Naive thymus-derived CD4-positive, alpha-beta T cell (primary cell): ENCODE results near the gene MED15. TPM values are rescaled to one million over a fixed set of nuclear protein-coding genes. Genes with fewer than 3 reads are reported as not detected.
A peak's percentile ranks its signal among the peaks of the same experiment; 100 is the strongest.

Experiments
- ATAC-seq: fragments of 150-1000 bp; cut with Tn5 transposase; 2 replicates; pipeline ENCODE4 v1.10.0; 2021; ENCODE audit warnings: mild to moderate bottlenecking, moderate library complexity
- CTCF ChIA-PET: fragments of 350-600 bp; sonication (Branson Sonifier 250); formaldehyde crosslinking; loops from one replicate; lab custom pipeline; 2021; ENCODE audit warnings: antibody characterized with exemption; lab: Charles Lee
- POLR2A ChIA-PET: fragments of 350-600 bp; sonication (Branson Sonifier 250); formaldehyde crosslinking; loops from one replicate; lab custom pipeline; 2021; ENCODE audit warnings: antibody characterized with exemption, inconsistent platforms; lab: Charles Lee
- DNase-seq, 9 donors: peaks; one replicate each; pipeline versions ENCODE4 v3.0.0 to v3.0.0-alpha.2; 2020 to 2022; ENCODE audit warnings: mixed read lengths in 1 of 9
- H3K27ac ChIP-seq: one replicate; pipeline ENCODE4 v1.7.0; 2013; ENCODE audit warnings: mild to moderate bottlenecking, low read depth, low read length, moderate library complexity
- H3K27me3 ChIP-seq, 2 donors: one replicate each; pipeline ENCODE4 v1.7.0; 2013; ENCODE audit warnings: low read length in 2 of 2, mild to moderate bottlenecking in 2 of 2, moderate library complexity in 2 of 2; ENCODE audit not compliant: control insufficient read depth in 2 of 2, insufficient read depth in 2 of 2
- H3K36me3 ChIP-seq, 3 experiments: 1 replicate in 2 of 3; 2 replicates in 1 of 3; pipeline ENCODE4 v1.7.0; 2013; ENCODE audit warnings: low read length in 3 of 3, mild to moderate bottlenecking in 3 of 3, moderate library complexity in 1 of 3; ENCODE audit not compliant: insufficient read depth in 3 of 3, control insufficient read depth in 2 of 3
- H3K4me1 ChIP-seq, 2 donors: one replicate each; pipeline ENCODE4 v1.7.0; 2013; ENCODE audit warnings: low read length in 2 of 2, mild to moderate bottlenecking in 2 of 2, moderate library complexity in 1 of 2; ENCODE audit not compliant: control insufficient read depth in 2 of 2, insufficient read depth in 2 of 2
- H3K4me3 ChIP-seq: 2 replicates; pipeline ENCODE4 v1.7.0; 2013; ENCODE audit warnings: mild to moderate bottlenecking, low read length
- H3K9me3 ChIP-seq, 3 experiments: 1 replicate in 2 of 3; 2 replicates in 1 of 3; pipeline ENCODE4 v1.7.0; 2013; ENCODE audit warnings: low read length in 3 of 3; ENCODE audit not compliant: control insufficient read depth in 2 of 3
- H3K27ac Mint-ChIP-seq, 9 donors: one replicate each; pipeline ENCODE4 v1.8.0; 2020 to 2022; ENCODE audit warnings: mixed read lengths in 9 of 9, mild to moderate bottlenecking in 8 of 9, moderate library complexity in 5 of 9, inconsistent platforms in 2 of 9
- H3K27me3 Mint-ChIP-seq, 5 donors: one replicate each; pipeline ENCODE4 v1.8.0; 2021 to 2022; ENCODE audit warnings: mixed read lengths in 5 of 5, mild to moderate bottlenecking in 1 of 5
- H3K36me3 Mint-ChIP-seq, 5 donors: one replicate each; pipeline ENCODE4 v1.8.0; 2020 to 2022; ENCODE audit warnings: mixed read lengths in 5 of 5, mild to moderate bottlenecking in 3 of 5, inconsistent platforms in 1 of 5
- H3K4me1 Mint-ChIP-seq, 7 donors: one replicate each; pipeline ENCODE4 v1.8.0; 2020 to 2022; ENCODE audit warnings: mixed read lengths in 7 of 7, mild to moderate bottlenecking in 3 of 7, inconsistent platforms in 1 of 7
- H3K4me3 Mint-ChIP-seq, 10 donors: one replicate each; pipeline ENCODE4 v1.8.0; 2020 to 2022; ENCODE audit warnings: mild to moderate bottlenecking in 10 of 10, mixed read lengths in 10 of 10, moderate library complexity in 6 of 10, inconsistent platforms in 2 of 10
- H3K9me3 Mint-ChIP-seq, 11 donors: one replicate each; pipeline ENCODE4 v1.8.0; 2020 to 2022; ENCODE audit warnings: mixed read lengths in 11 of 11, mild to moderate bottlenecking in 4 of 11, inconsistent platforms in 1 of 11, moderate library complexity in 1 of 11
- intact Hi-C, 2 donors: fragments of 100-400 bp; cut with micrococcal nuclease; formaldehyde crosslinking; loops; one replicate each; pipeline ENCODE4 v1.15.1; 2023
- polyA plus RNA-seq, 2 donors: library from polyadenylated mRNA; unstranded; fragments of 300-500 nt; fragmentation: Illumina TruSeq; gene quantifications; one replicate each; pipeline ENCODE4 v1.2.3, GENCODE V29; 2021
- total RNA-seq, 6 experiments: library from RNA in 5 of 6; stranded (reverse) in 5 of 6; gene quantifications; 1 replicate in 5 of 6; 2 replicates in 1 of 6; pipeline ENCODE4 v1.2.3 and lab custom pipeline; 2021 to 2026

The MED15 gene
- total and polyA plus RNA-seq, 7 experiments from 2014 or later = 24.3 to 235 (median 192) TPM

- Histone ChIP-seq H3K27ac (no peak overlapping the region), H3K4me1 (peaks cover 5 to 10% of the 10 kb centered on the region in 2 donors), H3K27me3 (no peaks in the 10 kb centered on the region), H3K9me3 (no peaks in the 10 kb centered on the region), H3K4me3 (no peak overlapping the region), H3K36me3 (no peaks in the 10 kb centered on the region)
- Mint-ChIP-seq H3K27me3 (peaks cover 0 to 2% (median 0%) of the 10 kb centered on the region in 5 donors), H3K36me3 (no peaks in the 10 kb centered on the region), H3K4me1 (peaks cover 3 to 31% (median 17%) of the 10 kb centered on the region in 7 donors), H3K9me3 (no peaks in the 10 kb centered on the region), H3K27ac (peak overlapping the region in 2 of 9 donors; percentile 30 to 76), H3K4me3 (no peak overlapping the region)
- ChIA-PET CTCF (interaction anchor here (1.0 to 1.7 kb wide), 4 partner anchors 39 to 193 kb away, joined by 3 to 6 read pairs (median 3); no protein-coding TSS in a partner anchor), POLR2A (interaction anchor here (1.0 to 1.1 kb wide), 3 partner anchors 14 to 189 kb away, joined by 3 to 4 read pairs (median 3); no protein-coding TSS in a partner anchor)
- ATAC-seq = no peak
- DNase-seq = no peak
- intact Hi-C loops = loop anchor here (1.0 to 5.0 kb wide), 6 partner anchors 37 to 188 kb away; partner anchors contain the start of gene MED15 (in 1 of the 2)
Measured at GRCh38 chr22:20606784-20607128, 99.3 kb downstream of the MED15 start.

DNA sequence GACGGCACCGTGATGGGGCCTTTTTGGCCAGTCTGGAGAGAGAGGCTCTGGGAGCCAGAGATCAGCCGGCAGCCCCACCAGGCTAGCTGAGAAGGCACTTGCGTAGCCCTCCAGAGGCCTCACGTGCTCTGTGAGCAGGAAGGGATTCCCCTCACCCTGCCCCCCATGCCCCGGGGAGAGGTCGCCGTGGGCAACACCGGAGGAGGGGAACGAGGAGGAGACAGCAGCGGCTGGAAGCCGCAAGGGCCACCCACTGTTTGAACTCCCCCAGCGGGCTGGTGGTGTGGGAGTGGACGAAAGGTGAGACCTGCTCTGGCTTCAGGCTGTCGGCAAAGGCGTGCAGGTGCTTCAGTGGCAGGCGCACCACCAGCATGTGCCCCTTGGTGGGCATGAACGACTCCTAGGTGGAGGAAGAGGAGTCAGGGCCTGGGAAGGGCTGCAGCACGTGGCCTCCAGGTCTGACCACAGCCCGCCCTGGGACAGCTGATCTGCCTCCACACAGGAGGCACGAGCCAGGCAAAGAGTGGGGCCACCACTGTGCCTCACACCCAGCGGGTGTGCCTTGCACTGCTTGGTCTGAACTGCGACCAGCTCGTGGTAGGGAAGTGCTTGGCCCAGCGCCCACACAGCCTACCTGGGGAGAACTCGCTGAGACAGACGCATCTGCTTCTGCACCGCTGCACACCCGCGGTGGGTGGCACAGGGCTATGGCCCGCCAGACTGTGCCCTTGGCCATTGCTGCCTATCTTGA, 99.9 kb downstream of the MED15 start:
- ATAC-seq (no peak), DNase-seq (no peak)
- H3K27ac ChIP-seq = no peak overlapping the region
- Mint-ChIP-seq H3K36me3 (no peaks in the 10 kb centered on the region), H3K9me3 (no peaks in the 10 kb centered on the region), H3K27me3 (peaks cover 0 to 2% (median 0%) of the 10 kb centered on the region in 5 donors), H3K4me1 (peaks cover 3 to 33% (median 18%) of the 10 kb centered on the region in 7 donors), H3K4me3 (no peak overlapping the region), H3K27ac (no peak overlapping the region)
- ChIA-PET POLR2A (interaction anchor here (0.6 to 1.1 kb wide), 2 partner anchors 39 to 189 kb away, joined by 3 to 4 read pairs; no protein-coding TSS in a partner anchor), CTCF (interaction anchor here (0.9 to 1.7 kb wide), 2 partner anchors 40 to 73 kb away, joined by 3 to 6 read pairs; no protein-coding TSS in a partner anchor)
- intact Hi-C loops = loop anchor here (2.0 to 5.0 kb wide), 2 partner anchors 95 to 135 kb away; no protein-coding TSS in a partner anchor
- H3K36me3 ChIP-seq = no peaks in the 10 kb centered on the region
- no peaks in the 10 kb centered on the region for H3K27me3 ChIP-seq
- no peak overlapping the region for H3K4me3 ChIP-seq
- no peaks in the 10 kb centered on the region for H3K9me3 ChIP-seq
- peaks cover 5 to 10% of the 10 kb centered on the region in 2 donors for H3K4me1 ChIP-seq

DNA sequence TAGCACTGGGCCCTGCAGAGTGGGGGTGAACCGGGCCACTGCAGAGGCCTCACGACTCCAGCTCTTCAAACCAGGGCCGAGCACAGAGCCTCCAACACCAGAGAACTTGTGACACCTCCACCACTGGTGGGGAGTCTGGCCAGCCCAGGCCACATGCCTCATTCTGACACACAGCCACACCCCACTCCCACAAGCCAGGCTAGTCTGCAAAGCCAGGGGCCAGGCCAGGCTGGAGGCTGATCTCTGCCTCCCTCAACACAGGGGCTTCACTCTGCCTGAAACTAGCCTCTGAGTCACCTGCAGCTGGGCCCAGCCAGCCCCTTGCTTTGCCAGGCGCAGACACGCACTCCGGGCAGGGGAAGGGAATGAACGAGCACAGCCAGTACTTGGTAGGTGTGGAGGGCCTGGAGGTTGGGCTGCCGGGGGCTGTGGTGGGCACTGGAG, 102.9 kb downstream of the MED15 start:
- Mint-ChIP-seq H3K27ac (peak overlapping the region in 2 of 9 donors; percentile 21 to 31), H3K4me3 (no peak overlapping the region), H3K9me3 (no peaks in the 10 kb centered on the region), H3K27me3 (peaks cover 0 to 6% (median 0%) of the 10 kb centered on the region in 5 donors), H3K4me1 (peaks cover 3 to 33% (median 18%) of the 10 kb centered on the region in 7 donors), H3K36me3 (no peaks in the 10 kb centered on the region)
- Histone ChIP-seq H3K4me1 (peaks cover 5 to 10% of the 10 kb centered on the region in 2 donors), H3K9me3 (no peaks in the 10 kb centered on the region), H3K36me3 (no peaks in the 10 kb centered on the region), H3K4me3 (no peak overlapping the region), H3K27ac (no peak overlapping the region), H3K27me3 (no peaks in the 10 kb centered on the region)
- ChIA-PET POLR2A (no interaction called here), CTCF (no interaction called here)
- ATAC-seq = no peak
- no peak for DNase-seq
- intact Hi-C loops = no loop called here

DNA sequence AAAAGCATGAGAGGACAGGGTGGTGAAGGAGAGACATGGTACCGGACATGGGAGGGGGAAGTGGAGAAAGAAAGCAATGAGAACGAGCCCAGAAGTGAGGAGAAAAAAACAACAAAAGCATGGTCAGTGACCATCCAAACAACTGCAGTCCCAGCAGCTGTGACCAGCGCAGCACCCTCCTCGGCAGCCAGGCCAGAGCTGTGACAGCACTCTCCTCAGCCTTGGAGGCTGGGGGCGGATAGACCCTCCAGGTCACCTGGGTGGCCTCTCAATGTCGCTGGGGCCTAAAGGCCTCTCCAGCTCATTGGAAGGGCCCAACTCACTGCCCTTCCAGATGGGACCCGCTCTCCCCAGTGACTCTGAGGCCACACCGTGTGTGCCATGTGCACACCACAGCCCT, 103.3 kb downstream of the MED15 start:
- Histone ChIP-seq H3K36me3 (no peaks in the 10 kb centered on the region), H3K4me3 (no peak overlapping the region), H3K27ac (no peak overlapping the region), H3K4me1 (peaks cover 5 to 10% of the 10 kb centered on the region in 2 donors), H3K9me3 (no peaks in the 10 kb centered on the region), H3K27me3 (no peaks in the 10 kb centered on the region)
- peak overlapping the region in 2 of 9 donors; percentile 21 to 31 for H3K27ac Mint-ChIP-seq
- peaks cover 0 to 6% (median 0%) of the 10 kb centered on the region in 5 donors for H3K27me3 Mint-ChIP-seq
- intact Hi-C loops = no loop called here
- no peaks in the 10 kb centered on the region for H3K9me3 Mint-ChIP-seq
- H3K4me1 Mint-ChIP-seq = peaks cover 3 to 30% (median 14%) of the 10 kb centered on the region in 7 donors
- ATAC-seq (no peak), DNase-seq (no peak)
- POLR2A ChIA-PET = no interaction called here
- H3K4me3 Mint-ChIP-seq = no peak overlapping the region
- CTCF ChIA-PET = no interaction called here
- H3K36me3 Mint-ChIP-seq = no peaks in the 10 kb centered on the region

DNA sequence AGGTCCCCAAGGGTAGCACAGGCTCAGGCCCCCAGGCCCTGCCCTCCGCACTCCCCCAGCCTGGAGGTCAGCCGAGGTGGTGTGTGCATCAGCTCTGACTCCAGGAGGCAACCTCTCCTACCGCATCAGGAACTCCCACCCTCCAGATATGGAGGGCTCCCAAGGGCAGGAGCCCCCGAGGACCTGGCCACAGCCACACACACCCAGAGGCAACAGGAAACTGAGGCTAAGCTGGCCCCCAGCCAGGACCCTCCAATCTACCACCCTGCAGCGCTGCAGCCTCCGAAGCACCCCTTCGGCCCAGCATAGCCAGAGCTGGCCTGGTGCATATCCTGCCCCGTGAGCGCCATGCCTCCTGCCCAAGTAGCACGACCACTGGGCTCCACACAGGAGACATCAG, 104.0 kb downstream of the MED15 start:
- intact Hi-C loops = no loop called here

GRCh38 chr22:20613301-20613700, 105.9 kb downstream of the MED15 start:
- CTCF ChIA-PET = no interaction called here
- no peak for ATAC-seq
- no peaks in the 10 kb centered on the region for H3K36me3 ChIP-seq
- no peaks in the 10 kb centered on the region for H3K27me3 ChIP-seq
- Mint-ChIP-seq H3K4me1 (peaks cover 0 to 21% (median 5%) of the 10 kb centered on the region in 7 donors), H3K27me3 (peaks cover 0 to 6% (median 0%) of the 10 kb centered on the region in 5 donors), H3K27ac (no peak overlapping the region), H3K4me3 (no peak overlapping the region), H3K36me3 (no peaks in the 10 kb centered on the region), H3K9me3 (no peaks in the 10 kb centered on the region)
- H3K27ac ChIP-seq = no peak overlapping the region
- POLR2A ChIA-PET = no interaction called here
- intact Hi-C loops = no loop called here
- no peaks in the 10 kb centered on the region for H3K4me1 ChIP-seq
- H3K9me3 ChIP-seq = no peaks in the 10 kb centered on the region
- no peak for DNase-seq
- no peak overlapping the region for H3K4me3 ChIP-seq

More for the DNA sequence above, 104.0 kb downstream of the MED15 start:
- Histone ChIP-seq H3K36me3 (no peaks in the 10 kb centered on the region), H3K27me3 (no peaks in the 10 kb centered on the region), H3K9me3 (no peaks in the 10 kb centered on the region), H3K27ac (no peak overlapping the region), H3K4me3 (no peak overlapping the region), H3K4me1 (peaks cover 4% of the 10 kb centered on the region in 2 donors)
- ATAC-seq = no peak
- Mint-ChIP-seq H3K27me3 (peaks cover 0 to 6% (median 0%) of the 10 kb centered on the region in 5 donors), H3K4me3 (no peak overlapping the region), H3K27ac (peak overlapping the region in 2 of 9 donors; percentile 6 to 58), H3K9me3 (no peaks in the 10 kb centered on the region), H3K36me3 (no peaks in the 10 kb centered on the region), H3K4me1 (peaks cover 1 to 23% (median 9%) of the 10 kb centered on the region in 7 donors)
- no peak for DNase-seq
- POLR2A ChIA-PET = no interaction called here
- CTCF ChIA-PET = no interaction called here
